ENCODE data around the gene KCND2.

DNA sequence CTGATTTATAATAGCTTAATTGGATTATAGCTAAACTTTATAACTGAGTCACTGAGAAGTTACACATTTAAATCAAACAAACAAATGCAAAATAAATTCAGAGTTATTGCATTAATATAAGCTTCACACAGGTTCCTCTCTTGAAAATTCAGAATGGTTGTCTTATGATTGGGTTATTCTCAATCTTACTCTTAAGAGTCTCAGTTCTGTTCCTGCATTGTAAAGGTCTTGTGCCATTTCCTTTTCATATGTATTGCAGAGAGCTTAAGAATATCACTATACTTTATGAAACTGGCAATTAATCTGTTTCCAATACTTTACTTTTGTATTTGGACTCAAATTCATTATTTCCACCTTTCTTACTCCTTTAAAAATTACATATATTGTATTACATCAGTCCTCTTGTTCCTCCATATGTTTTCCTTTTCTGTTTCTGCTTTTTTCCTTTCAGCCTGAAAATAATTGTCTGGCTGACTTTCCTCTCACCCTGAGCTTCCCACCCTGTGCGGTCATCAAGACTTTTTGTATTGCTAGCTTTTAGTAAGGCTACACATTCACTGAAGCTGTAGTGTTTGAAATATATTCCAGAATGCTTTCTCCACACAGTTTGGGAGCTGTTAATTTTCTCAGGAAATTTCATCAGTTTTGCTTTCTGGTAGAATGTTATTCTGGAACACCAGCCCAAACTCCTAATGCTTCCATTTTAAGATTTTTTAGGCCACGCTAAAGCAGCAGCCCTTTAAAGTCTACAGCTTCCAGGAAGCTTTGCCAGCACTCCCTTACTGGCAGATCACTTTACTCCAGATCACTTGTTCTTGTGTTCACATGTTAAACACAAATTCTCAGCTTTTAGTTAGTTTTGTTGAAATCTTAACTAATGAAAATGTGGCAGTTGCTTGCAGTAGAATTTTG lies 139.4 kb downstream of the KCND2 start:
- no peak for TF ChIP-seq CTCF (IDR thresholded peaks at IDR 0.05)
- TF ChIP-seq, protein P1, sequence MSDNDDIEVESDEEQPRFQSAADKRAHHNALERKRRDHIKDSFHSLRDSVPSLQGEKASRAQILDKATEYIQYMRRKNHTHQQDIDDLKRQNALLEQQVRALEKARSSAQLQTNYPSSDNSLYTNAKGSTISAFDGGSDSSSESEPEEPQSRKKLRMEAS (IDR thresholded peaks at IDR 0.05): no peak
- TF ChIP-seq POLR2A (IDR thresholded peaks at IDR 0.05; ENCODE audit: low read length): no peak
- no peak for TF ChIP-seq FOXS1 (CRISPR knock-in tag; IDR thresholded peaks at IDR 0.05)
- TF ChIP-seq, protein P2, sequence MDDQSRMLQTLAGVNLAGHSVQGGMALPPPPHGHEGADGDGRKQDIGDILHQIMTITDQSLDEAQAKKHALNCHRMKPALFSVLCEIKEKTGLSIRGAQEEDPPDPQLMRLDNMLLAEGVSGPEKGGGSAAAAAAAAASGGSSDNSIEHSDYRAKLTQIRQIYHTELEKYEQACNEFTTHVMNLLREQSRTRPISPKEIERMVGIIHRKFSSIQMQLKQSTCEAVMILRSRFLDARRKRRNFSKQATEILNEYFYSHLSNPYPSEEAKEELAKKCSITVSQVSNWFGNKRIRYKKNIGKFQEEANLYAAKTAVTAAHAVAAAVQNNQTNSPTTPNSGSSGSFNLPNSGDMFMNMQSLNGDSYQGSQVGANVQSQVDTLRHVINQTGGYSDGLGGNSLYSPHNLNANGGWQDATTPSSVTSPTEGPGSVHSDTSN (IDR thresholded peaks at IDR 0.05): no peak
- no peak for TF ChIP-seq RCOR1 (IDR thresholded peaks at IDR 0.05; ENCODE audit: low read depth, low read length)
- TF ChIP-seq NR3C1 (IDR thresholded peaks at IDR 0.05): no peak
- no peak for TF ChIP-seq CEBPB (IDR thresholded peaks at IDR 0.05)
- TF ChIP-seq SMC3 (IDR thresholded peaks at IDR 0.05): no peak
- TF ChIP-seq, protein P3, sequence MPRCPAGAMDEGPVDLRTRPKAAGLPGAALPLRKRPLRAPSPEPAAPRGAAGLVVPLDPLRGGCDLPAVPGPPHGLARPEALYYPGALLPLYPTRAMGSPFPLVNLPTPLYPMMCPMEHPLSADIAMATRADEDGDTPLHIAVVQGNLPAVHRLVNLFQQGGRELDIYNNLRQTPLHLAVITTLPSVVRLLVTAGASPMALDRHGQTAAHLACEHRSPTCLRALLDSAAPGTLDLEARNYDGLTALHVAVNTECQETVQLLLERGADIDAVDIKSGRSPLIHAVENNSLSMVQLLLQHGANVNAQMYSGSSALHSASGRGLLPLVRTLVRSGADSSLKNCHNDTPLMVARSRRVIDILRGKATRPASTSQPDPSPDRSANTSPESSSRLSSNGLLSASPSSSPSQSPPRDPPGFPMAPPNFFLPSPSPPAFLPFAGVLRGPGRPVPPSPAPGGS (IDR thresholded peaks at IDR 0.05): no peak
